Heart right ventricle (tissue), 16 donors: ENCODE results near the gene FAM234A. TPM values are rescaled to one million over a fixed set of nuclear protein-coding genes. Genes with fewer than 3 reads are reported as not detected.
"Not testable (repeated sequence)": the region's sequence is repeated elsewhere in the genome, so short reads cannot be mapped to it uniquely, and the experiment has no call there.

Experiments used
- ATAC-seq, 8 donors: fragments of 200-7000 bp; cut with Tn5 transposase; one replicate each; pipeline ENCODE4 v1.9.1; 2020; ENCODE audit warnings: mild to moderate bottlenecking in 8 of 8, moderate library complexity in 8 of 8, moderate number of reproducible peaks in 1 of 8
- DNase-seq, 2 donors: peaks; one replicate each; pipeline ENCODE4 v3.0.0-alpha.2; 2020
- H3K27ac ChIP-seq, 10 donors: fragments of 200-600 bp; sonication (generic) in 2 of 10; one replicate each; pipeline versions ENCODE4 v1.5.0 to v1.8.0; 2020 to 2022; ENCODE audit warnings: mild to moderate bottlenecking in 3 of 10
- H3K27me3 ChIP-seq, 7 donors: fragments of 200-600 bp; one replicate each; pipeline ENCODE4 v1.8.0; 2021 to 2022; ENCODE audit warnings: mild to moderate bottlenecking in 2 of 7
- H3K36me3 ChIP-seq, 9 donors: fragments of 200-600 bp; sonication (generic) in 1 of 9; one replicate each; pipeline versions ENCODE4 v1.5.0 to v1.8.0; 2020 to 2022; ENCODE audit warnings: mild to moderate bottlenecking in 2 of 9
- H3K4me1 ChIP-seq, 9 donors: fragments of 200-600 bp; sonication (generic) in 1 of 9; one replicate each; pipeline versions ENCODE4 v1.5.0 to v1.8.0; 2020 to 2022; ENCODE audit warnings: mild to moderate bottlenecking in 4 of 9
- H3K4me3 ChIP-seq, 10 donors: fragments of 200-600 bp; sonication (generic) in 2 of 10; one replicate each; pipeline versions ENCODE4 v1.5.0 to v1.8.0; 2020 to 2022; ENCODE audit warnings: mild to moderate bottlenecking in 7 of 10, moderate library complexity in 2 of 10
- H3K9me3 ChIP-seq, 11 donors: fragments of 200-600 bp in 10 of 11; sonication (generic) in 2 of 11; one replicate each; pipeline versions ENCODE4 v1.5.0 to v1.8.0; 2013 to 2022; ENCODE audit warnings: mild to moderate bottlenecking in 2 of 11, control low read depth in 1 of 11, moderate library complexity in 1 of 11
- CTCF ChIP-seq, 9 donors: fragments of 200-600 bp; sonication (generic) in 2 of 9; IDR thresholded peaks; one replicate each; pipeline versions ENCODE4 v1.5.0 to v1.8.0; 2021 to 2022; ENCODE audit warnings: antibody characterized with exemption in 9 of 9, mild to moderate bottlenecking in 5 of 9, moderate library complexity in 1 of 9
- whole genome bisulfite sequencing, 2 donors: extraction: QIAGEN DNeasy Blood & Tissue Kit; methylation state at CpG; one replicate each; pipeline ENCODE4 v1.1.7; 2013; ENCODE audit warnings: inconsistent platforms in 1 of 2; 5-methylcytosine and 5-hydroxymethylcytosine counted together
- intact Hi-C, 10 donors: fragments of 100-400 bp; cut with DNase I; formaldehyde crosslinking; loops; one replicate each; pipeline versions ENCODE4 v1.11.1 to v1.14.2; 2022
- polyA plus RNA-seq, 2 donors: library from polyadenylated mRNA; stranded (reverse); fragments of 200-250 nt; gene quantifications; one replicate each; pipeline ENCODE4 v1.2.3, GENCODE V29; 2013
- total RNA-seq, 10 donors: library from RNA; stranded (reverse); fragmentation: NEBNext Ultra II Directional in 3 of 10; extraction: Animal tissue kit (Norgen Biotek cat#: 25700) in 3 of 10; gene quantifications; one replicate each; pipeline versions ENCODE4 v1.2.1 to v1.2.4, GENCODE V29; 2021 to 2023
- donor health status: Arrhythmogenic right ventricular cardiomyopathy.
- donor health status: ischemic (EF 13 %, LVEDD 7.1; RV severe dilation, severe dysfunction).
- donor health status: healthy with polysubstance abuse.
- donor health status: DM: no; HTN: yes; CAD: no.
- donor health status: DM: no; HTN: no; CAD: no.
- donor health status: ischemic (EF 25% LVEDD 6.9; RV normal size, moderate dysfunction).
- donor health status: ischemic (EF 25% LVEDD 5.7; RV mildly dilated, moderate dysfunction).
- donor health status: healthy.
- donor health status: DM: yes; HTN: yes; CAD: no.
- donor health status: Ischemic cardiomyopathy.
- donor health status: ischemic (EF 35%, LVEDD 5.7; RV mildly dilated, moderate dysfunction).
- donor health status: nonischemic (EF 11% LVEDD 7.7; RV severe dilation, severe dysfunction).
- donor health status: DM: yes; HTN: yes; CAD: no.
- donor health status: PGD.
- donor health status: ischemic (EF 29% LVEDD 5.4; RV normal size, mild dysfunction).
- donor health status: nonischemic (EF 23%, LVEDD 6.1; RV moderate dilation, normal function).

FAM234A gene
- total and polyA plus RNA-seq, 12 donors = 70.5 to 200 (median 154) TPM

DNA sequence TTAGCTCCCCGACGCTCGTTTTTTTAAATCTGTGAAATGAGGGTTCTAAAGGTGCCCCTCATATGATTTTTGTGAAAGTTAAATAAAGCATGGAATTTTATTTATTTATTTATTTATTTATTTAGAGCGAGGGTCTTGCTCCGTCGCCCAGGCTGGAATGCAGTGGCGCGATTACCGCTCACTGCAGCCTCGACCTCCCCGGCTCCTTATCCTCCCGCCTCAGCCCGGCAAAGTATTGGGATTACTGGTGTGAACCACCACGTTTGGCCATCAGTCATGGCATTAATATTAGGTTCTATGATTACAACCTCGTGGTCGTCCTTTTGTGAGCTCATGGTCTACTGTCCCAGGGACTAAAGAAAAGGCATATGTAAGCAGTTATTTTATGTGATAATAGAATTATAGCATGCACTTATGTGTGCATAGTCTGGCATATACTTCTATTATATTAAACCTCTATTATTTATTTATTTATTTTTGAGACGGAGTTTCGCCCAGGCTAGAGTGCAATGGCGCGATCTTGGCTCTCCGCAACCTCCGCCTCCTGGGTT is 4.8 kb upstream of the FAM234A start:
- intact Hi-C loops = loop anchor here in 4 of 10 donors (5.0 to 10.0 kb wide), 2 partner anchors 122 to 125 kb away; partner anchors contain the start of gene AXIN1 (in 4 of the 4)
- TF ChIP-seq CTCF (IDR thresholded peaks at IDR 0.05) = no peak
- ATAC-seq = no peak
- H3K27ac ChIP-seq = peak overlapping the region in 9 of 10 donors; percentile 96 to 100 (median 98)
- WGBS, 2 donors = 80 to 82% methylated on average over 22 of the region's 22 CpGs
- H3K4me3 ChIP-seq = peak overlapping the region in 9 of 10 donors; percentile 76 to 94 (median 85)
- peaks cover 5 to 32% (median 23%) of the 10 kb centered on the region in 9 donors for H3K4me1 ChIP-seq
- DNase-seq = no peak
- no peaks in the 10 kb centered on the region for H3K27me3 ChIP-seq
- peaks cover 0 to 34% (median 23%) of the 10 kb centered on the region in 9 donors for H3K36me3 ChIP-seq
- no peaks in the 10 kb centered on the region for H3K9me3 ChIP-seq

GRCh38 chr16:230351-230750 is 4.3 kb upstream of the FAM234A start:
- 95 to 97% methylated on average over 18 of the region's 18 CpGs for WGBS, 2 donors
- not testable (repeated sequence) for H3K4me3 ChIP-seq, ATAC-seq, H3K27ac ChIP-seq, H3K9me3 ChIP-seq, DNase-seq, H3K27me3 ChIP-seq
- peaks cover 0 to 29% (median 18%) of the 10 kb centered on the region in 9 donors for H3K36me3 ChIP-seq
- intact Hi-C loops = loop anchor here in 1 of 10 donors (10.0 kb wide), 1 partner anchor 124 kb away; the partner anchor contains the start of gene AXIN1
- H3K4me1 ChIP-seq = peaks cover 5 to 33% (median 25%) of the 10 kb centered on the region in 9 donors

GRCh38 chr16:230949-231348 is 3.7 kb upstream of the FAM234A start:
- Histone ChIP-seq H3K9me3 (no peaks in the 10 kb centered on the region), H3K4me1 (peaks cover 5 to 39% (median 31%) of the 10 kb centered on the region in 9 donors), H3K36me3 (peaks cover 0 to 23% (median 12%) of the 10 kb centered on the region in 9 donors), H3K27ac (no peak overlapping the region), H3K27me3 (no peaks in the 10 kb centered on the region), H3K4me3 (no peak overlapping the region)
- DNase-seq (no peak), ATAC-seq (no peak)
- no peak for TF ChIP-seq CTCF (IDR thresholded peaks at IDR 0.05)
- 73 to 78% methylated on average over 22 of the region's 22 CpGs for WGBS, 2 donors
- intact Hi-C loops = loop anchor here in 1 of 10 donors (10.0 kb wide), 1 partner anchor 124 kb away; the partner anchor contains the start of gene AXIN1

DNA sequence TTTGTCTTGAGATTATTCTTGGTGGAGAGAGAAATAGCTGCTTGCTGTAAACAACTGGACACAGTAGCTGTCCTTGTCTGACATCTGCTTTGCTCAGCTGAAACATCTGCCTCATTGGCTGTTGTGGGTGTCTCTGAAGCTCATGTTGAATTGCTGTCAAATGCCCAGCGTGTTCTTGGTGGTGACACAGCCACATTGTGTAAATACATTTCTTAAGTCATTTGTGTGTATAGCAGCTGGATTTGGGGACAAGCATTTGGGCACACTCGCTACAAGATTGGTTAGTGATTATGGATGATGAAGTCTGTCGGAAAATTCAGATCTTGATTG is 5.3 kb downstream of the FAM234A start:
- no peak for DNase-seq
- Histone ChIP-seq H3K9me3 (no peaks in the 10 kb centered on the region), H3K27me3 (no peaks in the 10 kb centered on the region), H3K4me1 (peaks cover 3 to 65% (median 42%) of the 10 kb centered on the region in 9 donors), H3K4me3 (no peak overlapping the region), H3K36me3 (peaks cover 0 to 11% (median 0%) of the 10 kb centered on the region in 9 donors), H3K27ac (peak overlapping the region in 8 of 10 donors; percentile 17 to 78 (median 48))
- peak in 1 of 8 donors; percentile 27 for ATAC-seq
- intact Hi-C loops = loop anchor here in 3 of 10 donors (5.0 to 10.0 kb wide), 2 partner anchors 112 to 115 kb away; partner anchors contain the start of gene AXIN1 (in 3 of the 3)
- 67 to 74% methylated on average over 3 of the region's 3 CpGs for WGBS, 2 donors
- TF ChIP-seq CTCF (IDR thresholded peaks at IDR 0.05) = no peak

- no peak overlapping the region for H3K4me3 ChIP-seq
- DNase-seq (no peak), ATAC-seq (no peak)
- H3K4me1 ChIP-seq = peaks cover 3 to 60% (median 38%) of the 10 kb centered on the region in 9 donors
- H3K27me3 ChIP-seq = no peaks in the 10 kb centered on the region
- no peaks in the 10 kb centered on the region for H3K9me3 ChIP-seq
- no peak for TF ChIP-seq CTCF (IDR thresholded peaks at IDR 0.05)
- H3K36me3 ChIP-seq = peaks cover 0 to 11% (median 0%) of the 10 kb centered on the region in 9 donors
- peak overlapping the region in 7 of 10 donors; percentile 6 to 78 (median 56) for H3K27ac ChIP-seq
- intact Hi-C loops = loop anchor here in 1 of 10 donors (5.0 kb wide), 1 partner anchor 112 kb away; the partner anchor contains the start of gene AXIN1
- WGBS, 2 donors = 92 to 95% methylated on average over 8 of the region's 8 CpGs
Observed at GRCh38 chr16:240559-240958, 5.9 kb downstream of the FAM234A start.
